HCT116 (cell line): Measurements from ENCODE around the gene SP9.
"Not testable (repeated sequence)": the region's sequence is repeated elsewhere in the genome, so short reads cannot be mapped to it uniquely, and the experiment has no call there.

Source experiments
- CBX3 ChIP-seq: IDR thresholded peaks from 2 replicates; pipeline ENCODE4 v1.6.1; 2012; ENCODE audit warnings: low read depth
- CEBPB ChIP-seq: IDR thresholded peaks from 2 replicates; pipeline ENCODE4 v1.6.1; 2012; ENCODE audit warnings: low read depth
- CTCF ChIP-seq, 3 experiments: fragments of 200-600 bp in 1 of 3; sonication (generic) in 1 of 3; IDR thresholded peaks in 2 of 3; conservative IDR thresholded peaks in 1 of 3; 2 replicates each; pipeline ENCODE4 v1.5.1; 2012 to 2017; ENCODE audit warnings: low read depth in 2 of 3, low read length in 2 of 3, antibody characterized with exemption in 1 of 3, borderline replicate concordance in 1 of 3, control low read depth in 1 of 3, mild to moderate bottlenecking in 1 of 3, mixed read lengths in 1 of 3, mixed run types in 1 of 3, moderate library complexity in 1 of 3; ENCODE audit not compliant: insufficient read depth in 1 of 3
- EZH2 ChIP-seq: fragments of 200-600 bp; sonication (generic); IDR thresholded peaks from 2 replicates; pipeline ENCODE4 v1.6.1; 2017; ENCODE audit warnings: antibody characterized with exemption, mixed run types
- POLR2A ChIP-seq: IDR thresholded peaks from 2 replicates; pipeline ENCODE4 v1.7.0; 2011; ENCODE audit warnings: borderline replicate concordance; ENCODE audit not compliant: insufficient read depth, insufficient read length; ENCODE audit errors: extremely low read depth
- REST ChIP-seq: IDR thresholded peaks from 2 replicates; pipeline ENCODE4 v1.6.1; 2012; ENCODE audit warnings: low read depth

- not testable (repeated sequence) for TF ChIP-seq CTCF (IDR thresholded peaks at IDR 0.05 in 2 of 3, conservative IDR thresholded peaks at IDR 0.05 in 1 of 3; ENCODE audit: borderline replicate concordance in 1 of 3, insufficient read depth in 1 of 3, low read depth in 2 of 3, low read length in 2 of 3); REST; POLR2A; CBX3; EZH2; CEBPB
Measured at GRCh38 chr2:174363492-174364225, 28.9 kb downstream of the SP9 start.
